Measurements from ENCODE around the gene GRIK4.

GRCh38 chr11:120538707-120539106 lies 27.2 kb downstream of the GRIK4 start:
- TF ChIP-seq POLR2A (IDR thresholded peaks at IDR 0.05), result no peak
- TF ChIP-seq, protein P1, sequence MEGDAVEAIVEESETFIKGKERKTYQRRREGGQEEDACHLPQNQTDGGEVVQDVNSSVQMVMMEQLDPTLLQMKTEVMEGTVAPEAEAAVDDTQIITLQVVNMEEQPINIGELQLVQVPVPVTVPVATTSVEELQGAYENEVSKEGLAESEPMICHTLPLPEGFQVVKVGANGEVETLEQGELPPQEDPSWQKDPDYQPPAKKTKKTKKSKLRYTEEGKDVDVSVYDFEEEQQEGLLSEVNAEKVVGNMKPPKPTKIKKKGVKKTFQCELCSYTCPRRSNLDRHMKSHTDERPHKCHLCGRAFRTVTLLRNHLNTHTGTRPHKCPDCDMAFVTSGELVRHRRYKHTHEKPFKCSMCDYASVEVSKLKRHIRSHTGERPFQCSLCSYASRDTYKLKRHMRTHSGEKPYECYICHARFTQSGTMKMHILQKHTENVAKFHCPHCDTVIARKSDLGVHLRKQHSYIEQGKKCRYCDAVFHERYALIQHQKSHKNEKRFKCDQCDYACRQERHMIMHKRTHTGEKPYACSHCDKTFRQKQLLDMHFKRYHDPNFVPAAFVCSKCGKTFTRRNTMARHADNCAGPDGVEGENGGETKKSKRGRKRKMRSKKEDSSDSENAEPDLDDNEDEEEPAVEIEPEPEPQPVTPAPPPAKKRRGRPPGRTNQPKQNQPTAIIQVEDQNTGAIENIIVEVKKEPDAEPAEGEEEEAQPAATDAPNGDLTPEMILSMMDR (IDR thresholded peaks at IDR 0.05), result no peak
